Nephron (organoid): ENCODE measurements around the gene CEP43.

Experiments used
- H3K27ac Mint-ChIP-seq, 3 experiments: 2 replicates each; pipeline ENCODE4 v1.8.0; 2020; ENCODE audit warnings: mixed read lengths in 3 of 3, mild to moderate bottlenecking in 2 of 3, moderate library complexity in 1 of 3
- H3K27me3 Mint-ChIP-seq: 2 replicates; pipeline ENCODE4 v1.8.0; 2021; ENCODE audit warnings: low read depth, mild to moderate bottlenecking, moderate library complexity, mixed read lengths
- H3K36me3 Mint-ChIP-seq: 2 replicates; pipeline ENCODE4 v1.8.0; 2020; ENCODE audit warnings: low read depth, mixed read lengths
- H3K4me1 Mint-ChIP-seq: 2 replicates; pipeline ENCODE4 v1.8.0; 2020; ENCODE audit warnings: mixed read lengths
- H3K4me3 Mint-ChIP-seq, 3 experiments: 2 replicates each; pipeline ENCODE4 v1.8.0; 2020; ENCODE audit warnings: mild to moderate bottlenecking in 3 of 3, mixed read lengths in 3 of 3, moderate library complexity in 2 of 3
- H3K9me3 Mint-ChIP-seq: 2 replicates; pipeline ENCODE4 v1.8.0; 2020; ENCODE audit warnings: mixed read lengths
- TF ChIP-seq, protein P1 (sequence below), 3 experiments: fragments of 200-600 bp; sonication (generic); IDR thresholded peaks; one replicate each; pipeline ENCODE4 v1.5.0; 2021; ENCODE audit warnings: antibody characterized with exemption in 3 of 3; ENCODE audit not compliant: unreplicated experiment in 3 of 3

The CEP43 gene

DNA sequence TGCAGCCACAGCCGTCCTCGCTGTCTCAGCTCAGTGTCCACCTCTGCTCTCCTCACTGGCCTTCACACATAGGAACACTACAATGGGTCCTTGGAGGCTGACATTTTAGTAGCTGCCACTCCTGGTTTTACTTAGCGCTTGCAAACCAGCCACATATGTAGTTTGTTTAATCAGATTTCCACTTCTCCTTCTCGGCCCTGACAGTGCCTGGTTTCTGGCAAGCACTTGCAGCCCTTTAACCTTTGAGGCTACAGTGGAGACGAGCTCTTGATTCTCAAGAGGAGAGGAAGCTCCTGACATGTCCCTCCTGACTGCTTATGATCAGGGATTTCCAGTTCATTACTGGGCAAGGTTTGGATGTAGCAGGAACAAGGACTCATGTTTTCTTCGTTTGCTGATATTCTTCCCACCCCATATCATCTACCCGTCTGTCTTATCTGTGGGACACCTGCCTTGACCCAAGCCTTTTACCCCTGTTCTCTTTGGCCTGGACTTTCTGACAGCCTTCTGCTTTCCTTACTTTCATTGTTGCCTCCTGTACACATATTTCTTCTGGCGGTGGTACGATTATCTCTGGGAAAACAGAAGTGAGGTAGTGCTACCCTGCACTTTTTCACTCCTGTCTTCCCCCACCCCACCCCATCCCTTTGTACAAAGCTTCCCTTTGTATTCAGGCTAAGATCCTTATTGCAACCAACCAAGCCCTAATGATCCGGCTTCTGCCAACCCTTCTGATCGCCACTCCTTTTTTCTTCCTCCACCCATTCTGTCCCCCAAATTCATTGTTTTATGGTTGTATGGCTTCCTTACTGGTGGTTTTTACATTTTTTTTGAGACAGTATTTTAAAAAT, 31.2 kb downstream of the CEP43 start:
- TF ChIP-seq, protein P1, sequence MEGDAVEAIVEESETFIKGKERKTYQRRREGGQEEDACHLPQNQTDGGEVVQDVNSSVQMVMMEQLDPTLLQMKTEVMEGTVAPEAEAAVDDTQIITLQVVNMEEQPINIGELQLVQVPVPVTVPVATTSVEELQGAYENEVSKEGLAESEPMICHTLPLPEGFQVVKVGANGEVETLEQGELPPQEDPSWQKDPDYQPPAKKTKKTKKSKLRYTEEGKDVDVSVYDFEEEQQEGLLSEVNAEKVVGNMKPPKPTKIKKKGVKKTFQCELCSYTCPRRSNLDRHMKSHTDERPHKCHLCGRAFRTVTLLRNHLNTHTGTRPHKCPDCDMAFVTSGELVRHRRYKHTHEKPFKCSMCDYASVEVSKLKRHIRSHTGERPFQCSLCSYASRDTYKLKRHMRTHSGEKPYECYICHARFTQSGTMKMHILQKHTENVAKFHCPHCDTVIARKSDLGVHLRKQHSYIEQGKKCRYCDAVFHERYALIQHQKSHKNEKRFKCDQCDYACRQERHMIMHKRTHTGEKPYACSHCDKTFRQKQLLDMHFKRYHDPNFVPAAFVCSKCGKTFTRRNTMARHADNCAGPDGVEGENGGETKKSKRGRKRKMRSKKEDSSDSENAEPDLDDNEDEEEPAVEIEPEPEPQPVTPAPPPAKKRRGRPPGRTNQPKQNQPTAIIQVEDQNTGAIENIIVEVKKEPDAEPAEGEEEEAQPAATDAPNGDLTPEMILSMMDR (IDR thresholded peaks at IDR 0.05; ENCODE audit: unreplicated experiment in 3 of 3): no peak
- Mint-ChIP-seq H3K27ac (no peak overlapping the region), H3K4me3 (no peak overlapping the region), H3K9me3 (no peaks in the 10 kb centered on the region), H3K4me1 (no peaks in the 10 kb centered on the region), H3K27me3 (no peaks in the 10 kb centered on the region), H3K36me3 (peaks cover 79% of the 10 kb centered on the region)

DNA sequence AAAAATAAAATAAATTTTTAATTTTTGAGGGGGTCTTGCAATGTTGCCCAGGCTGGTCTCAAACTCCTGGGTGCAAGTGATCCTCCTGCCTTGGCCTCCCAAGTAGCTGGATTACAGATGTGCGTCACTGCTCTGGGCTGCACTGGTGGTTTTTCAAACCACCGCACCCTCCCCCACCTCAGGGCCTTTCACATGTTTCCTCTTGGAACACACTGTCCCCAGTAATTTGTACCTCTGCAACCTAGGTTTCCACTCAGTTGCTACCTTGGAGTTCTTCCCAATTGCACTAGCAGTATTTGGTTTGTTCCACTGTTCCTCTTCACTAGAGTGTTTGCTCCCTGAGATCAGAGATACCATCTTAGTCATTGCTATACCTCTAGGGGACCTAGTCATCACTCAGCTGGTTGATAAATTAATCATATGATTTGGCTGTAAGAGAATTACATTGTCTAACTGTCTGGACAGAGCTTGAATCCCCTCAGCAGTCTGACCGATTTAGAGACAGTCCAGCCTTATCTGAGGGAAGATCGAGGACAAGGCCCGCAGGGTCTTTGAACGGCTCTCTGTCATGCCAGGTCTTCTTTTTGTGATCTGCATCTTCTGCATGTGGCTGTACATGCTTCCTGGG, 32.0 kb downstream of the CEP43 start:
- H3K27ac Mint-ChIP-seq: no peak overlapping the region
- H3K4me3 Mint-ChIP-seq: no peak overlapping the region
- no peaks in the 10 kb centered on the region for H3K27me3 Mint-ChIP-seq
- peaks cover 83% of the 10 kb centered on the region for H3K36me3 Mint-ChIP-seq
- no peaks in the 10 kb centered on the region for H3K4me1 Mint-ChIP-seq
- TF ChIP-seq, protein P1 (IDR thresholded peaks at IDR 0.05; ENCODE audit: unreplicated experiment in 3 of 3): no peak
- no peaks in the 10 kb centered on the region for H3K9me3 Mint-ChIP-seq

DNA sequence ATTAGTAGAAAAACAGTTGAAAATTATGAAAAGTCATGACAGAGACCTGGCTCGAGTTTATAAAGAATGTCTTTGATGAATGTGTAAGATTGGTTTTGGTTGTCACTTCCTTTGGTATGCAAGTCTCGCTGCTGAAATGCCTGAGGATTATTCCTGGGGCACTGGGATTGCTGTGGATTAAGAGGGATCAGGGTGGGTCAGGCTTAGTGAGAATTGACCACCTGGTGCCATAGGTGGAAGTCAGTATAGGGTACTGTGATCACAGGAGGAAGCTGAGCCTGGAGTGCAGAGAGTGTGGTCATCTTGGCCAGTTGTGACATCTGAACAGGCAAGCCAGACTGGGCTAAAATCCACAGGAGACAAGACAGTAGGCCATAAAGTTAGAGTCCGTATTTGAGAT, 34.9 kb downstream of the CEP43 start:
- Mint-ChIP-seq H3K27me3 (no peaks in the 10 kb centered on the region), H3K4me3 (no peak overlapping the region), H3K36me3 (peaks cover 85% of the 10 kb centered on the region), H3K9me3 (no peaks in the 10 kb centered on the region), H3K27ac (no peak overlapping the region), H3K4me1 (no peaks in the 10 kb centered on the region)
- TF ChIP-seq, protein P1 (IDR thresholded peaks at IDR 0.05; ENCODE audit: unreplicated experiment in 3 of 3): no peak

DNA sequence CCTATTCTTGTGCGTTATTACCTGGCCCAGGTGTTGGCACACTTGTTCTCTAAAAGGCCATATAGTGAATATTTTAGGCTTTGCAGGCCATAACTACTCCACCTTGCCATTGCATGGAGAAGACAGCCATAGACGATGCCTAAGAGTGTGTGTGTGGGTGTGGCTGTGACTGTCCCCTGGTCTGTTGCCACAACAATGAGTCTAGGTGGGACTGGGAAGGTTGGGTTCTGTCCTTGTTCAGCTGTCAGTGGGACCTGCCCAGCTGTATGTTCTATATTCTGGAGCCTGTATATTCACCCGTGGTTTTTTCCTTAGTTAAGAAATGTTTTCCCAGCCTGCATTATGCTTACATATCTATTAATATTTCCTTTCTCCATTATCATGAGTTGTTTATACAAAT, 38.6 kb downstream of the CEP43 start:
- Mint-ChIP-seq H3K4me3 (no peak overlapping the region), H3K9me3 (no peaks in the 10 kb centered on the region), H3K36me3 (peaks cover 76% of the 10 kb centered on the region), H3K27ac (no peak overlapping the region), H3K27me3 (no peaks in the 10 kb centered on the region), H3K4me1 (no peaks in the 10 kb centered on the region)
- TF ChIP-seq, protein P1 (IDR thresholded peaks at IDR 0.05; ENCODE audit: unreplicated experiment in 3 of 3): no peak

DNA sequence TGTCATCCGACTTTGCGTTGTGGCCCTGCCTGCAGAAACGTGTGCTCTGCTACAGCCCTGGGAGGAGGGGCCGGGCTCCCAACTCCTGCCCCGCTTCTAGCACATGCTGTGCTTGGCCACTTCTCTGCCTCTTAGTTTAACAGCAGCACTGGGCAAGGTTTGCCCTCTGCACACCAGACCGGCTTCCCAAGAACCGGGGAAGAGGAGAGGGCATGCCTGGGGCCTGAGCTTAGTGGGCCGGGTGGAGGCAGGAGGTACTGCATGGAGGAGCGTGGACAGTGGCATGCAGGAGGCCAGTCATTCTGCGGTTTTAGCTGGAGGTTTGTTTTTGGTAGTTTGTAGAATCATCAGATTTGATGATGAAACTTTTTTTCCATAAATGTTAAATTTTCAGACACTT, 45.5 kb downstream of the CEP43 start:
- TF ChIP-seq, protein P1 (IDR thresholded peaks at IDR 0.05; ENCODE audit: unreplicated experiment in 3 of 3): no peak
- no peak overlapping the region for H3K27ac Mint-ChIP-seq
- peaks cover 42% of the 10 kb centered on the region for H3K36me3 Mint-ChIP-seq
- no peak overlapping the region for H3K4me3 Mint-ChIP-seq
- H3K27me3 Mint-ChIP-seq: peaks cover 6% of the 10 kb centered on the region
- no peaks in the 10 kb centered on the region for H3K4me1 Mint-ChIP-seq
- H3K9me3 Mint-ChIP-seq: no peaks in the 10 kb centered on the region
